Pancreas (tissue), 10 donors: Measurements from ENCODE around the gene TDRD7. TPM values are rescaled to one million over a fixed set of nuclear protein-coding genes. Genes with fewer than 3 reads are reported as not detected.

Experiments used
- ATAC-seq, 4 donors: fragments of 200-7000 bp; cut with Tn5 transposase; one replicate each; pipeline versions ENCODE4 v1.8.0 to v1.9.1; 2020; ENCODE audit warnings: mild to moderate bottlenecking in 4 of 4, moderate library complexity in 4 of 4
- DNase-seq, 6 donors: peaks; one replicate each; pipeline ENCODE4 v3.0.0-alpha.2; 2020
- FAIRE-seq: peaks from 2 replicates; lab custom pipeline; 2012; peaks lifted over from hg19 to GRCh38; lab: Jason Lieb, UNC
- H3K27ac ChIP-seq, 4 donors: fragments of 200-600 bp; sonication (generic); 1 replicate in 3 of 4; 2 replicates in 1 of 4; pipeline versions ENCODE4 v1.5.0 to v1.8.0; 2020
- H3K27me3 ChIP-seq, 4 donors: fragments of 200-600 bp; one replicate each; pipeline ENCODE4 v1.8.0; 2021
- H3K36me3 ChIP-seq, 3 donors: fragments of 200-600 bp; sonication (generic) in 1 of 3; one replicate each; pipeline versions ENCODE4 v1.5.0 to v1.8.0; 2020 to 2021
- H3K4me1 ChIP-seq, 3 donors: fragments of 200-600 bp; one replicate each; pipeline ENCODE4 v1.8.0; 2021
- H3K4me3 ChIP-seq, 4 donors: fragments of 200-600 bp; sonication (generic) in 2 of 4; one replicate each; pipeline versions ENCODE4 v1.5.0 to v1.8.0; 2020 to 2021
- H3K9me3 ChIP-seq, 4 donors: fragments of 200-600 bp; one replicate each; pipeline ENCODE4 v1.8.0; 2021
- CTCF ChIP-seq, 4 donors: fragments of 200-600 bp; sonication (generic) in 3 of 4; IDR thresholded peaks; one replicate each; pipeline versions ENCODE4 v1.5.0 to v1.8.0; 2021; ENCODE audit warnings: antibody characterized with exemption in 4 of 4
- WGBS, 2 donors: extraction: QIAGEN DNeasy Blood & Tissue Kit; methylation state at CpG; one replicate each; pipeline ENCODE4 v1.1.7; 2013; 5-methylcytosine and 5-hydroxymethylcytosine counted together
- intact Hi-C, 3 donors: fragments of 100-400 bp; cut with DNase I; formaldehyde crosslinking; loops; one replicate each; pipeline versions ENCODE4 v1.11.1 to v1.14.2; 2022
- polyA plus RNA-seq, 2 donors: library from polyadenylated mRNA; stranded (reverse); fragments of 200-250 nt; gene quantifications; one replicate each; pipeline ENCODE4 v1.2.3, GENCODE V29; 2013
- total RNA-seq, 6 donors: library from RNA; stranded (reverse); fragmentation: NEBNext Ultra II Directional in 4 of 6; extraction: Animal tissue kit (Norgen Biotek cat#: 25700) in 4 of 6; gene quantifications; one replicate each; pipeline versions ENCODE4 v1.2.1 to v1.2.4, GENCODE V29; 2021 to 2023
- donor health status: healthy with polysubstance abuse.
- donor health status: DM: no; HTN: no; CAD: no; lungs with moderate emphysema.
- donor health status: DM: no; HTN: no; CAD: no.
- donor health status: control.
- donor health status: control.
- donor health status: Bipolar disorder and iron deficiency.
- donor health status: DM: yes; HTN: yes; CAD: no.
- donor health status: DM: no; HTN: no; CAD: no.
- donor health status: DM: no; HTN: no; CAD: no.
- donor health status: DM: yes; HTN: yes; CAD: no.

The TDRD7 gene
- total and polyA plus RNA-seq, 8 donors = 3.4 to 9.5 (median 4.7) TPM

- no peaks in the 10 kb centered on the region for H3K4me1 ChIP-seq
- ATAC-seq = no peak
- no peak overlapping the region for H3K4me3 ChIP-seq
- no peaks in the 10 kb centered on the region for H3K9me3 ChIP-seq
- DNase-seq = peak in 1 of 6 donors; percentile 51
- H3K27me3 ChIP-seq = no peaks in the 10 kb centered on the region
- WGBS, 2 donors = 90 to 94% methylated on average over 3 of the region's 3 CpGs
- FAIRE-seq = no peak
- no peak overlapping the region for H3K27ac ChIP-seq
- intact Hi-C loops = no loop called here
- no peak for TF ChIP-seq CTCF (IDR thresholded peaks at IDR 0.05)
- no peaks in the 10 kb centered on the region for H3K36me3 ChIP-seq
Measured at GRCh38 chr9:97389249-97389648, 22.6 kb upstream of the TDRD7 start.

DNA sequence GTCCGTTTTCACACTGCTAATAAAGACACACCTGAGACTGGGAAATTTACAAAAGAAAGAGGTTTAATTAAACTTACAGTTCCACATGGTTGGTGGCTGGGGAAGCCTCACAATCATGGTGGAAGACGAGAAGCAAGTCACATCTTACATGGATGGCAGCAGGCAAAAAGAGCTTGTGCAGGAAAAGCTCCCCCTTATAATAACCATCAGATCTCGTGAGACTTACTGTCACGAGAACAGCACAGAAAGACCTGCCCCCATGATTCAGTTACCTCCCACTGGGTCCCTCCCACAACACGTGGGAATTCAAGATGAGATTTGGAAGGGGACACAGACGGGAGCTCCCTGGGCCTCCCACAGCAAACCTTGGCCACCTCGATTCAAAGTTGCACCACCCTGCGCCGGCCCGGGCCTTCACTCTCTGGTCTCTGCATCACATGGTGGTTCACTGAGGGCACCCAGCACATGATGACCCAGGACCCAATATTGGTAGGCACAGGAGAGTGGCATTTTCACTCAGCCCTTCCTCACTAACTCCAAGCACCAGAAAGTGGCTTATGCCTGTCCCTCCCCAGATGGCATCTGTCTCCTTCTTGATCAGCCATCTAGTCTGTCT lies 21.0 kb upstream of the TDRD7 start:
- DNase-seq (peak in 1 of 6 donors; percentile 20), ATAC-seq (no peak), FAIRE-seq (no peak)
- intact Hi-C loops = loop anchor here in 1 of 3 donors (10.0 kb wide), 1 partner anchor 536 kb away; the partner anchor contains the start of gene ZNF782
- Histone ChIP-seq H3K36me3 (no peaks in the 10 kb centered on the region), H3K9me3 (no peaks in the 10 kb centered on the region), H3K4me1 (no peaks in the 10 kb centered on the region), H3K27me3 (no peaks in the 10 kb centered on the region), H3K27ac (no peak overlapping the region), H3K4me3 (no peak overlapping the region)
- no peak for TF ChIP-seq CTCF (IDR thresholded peaks at IDR 0.05)
- WGBS, 2 donors = 85 to 87% methylated on average over 10 of the region's 10 CpGs

- DNase-seq (no peak), FAIRE-seq (no peak), ATAC-seq (no peak)
- intact Hi-C loops = loop anchor here in 1 of 3 donors (10.0 kb wide), 1 partner anchor 540 kb away; the partner anchor contains the start of gene ZNF782
- no peaks in the 10 kb centered on the region for H3K9me3 ChIP-seq
- H3K36me3 ChIP-seq = no peaks in the 10 kb centered on the region
- H3K27ac ChIP-seq = no peak overlapping the region
- no peak overlapping the region for H3K4me3 ChIP-seq
- TF ChIP-seq CTCF (IDR thresholded peaks at IDR 0.05) = no peak
- 72 to 75% methylated on average over 3 of the region's 3 CpGs for WGBS, 2 donors
- H3K27me3 ChIP-seq = no peaks in the 10 kb centered on the region
- no peaks in the 10 kb centered on the region for H3K4me1 ChIP-seq
Measured at GRCh38 chr9:97394881-97395280, 17.0 kb upstream of the TDRD7 start.

- DNase-seq (peak in 1 of 6 donors; percentile 18), FAIRE-seq (no peak), ATAC-seq (no peak)
- intact Hi-C loops = loop anchor here in 1 of 3 donors (10.0 kb wide), 1 partner anchor 541 kb away; the partner anchor contains the start of gene ZNF782
- 84 to 89% methylated on average over 5 of the region's 5 CpGs for WGBS, 2 donors
- TF ChIP-seq CTCF (IDR thresholded peaks at IDR 0.05) = no peak
- no peaks in the 10 kb centered on the region for H3K4me1 ChIP-seq
- H3K36me3 ChIP-seq = no peaks in the 10 kb centered on the region
- no peak overlapping the region for H3K27ac ChIP-seq
- no peaks in the 10 kb centered on the region for H3K9me3 ChIP-seq
- H3K4me3 ChIP-seq = no peak overlapping the region
- no peaks in the 10 kb centered on the region for H3K27me3 ChIP-seq
Measured at GRCh38 chr9:97395745-97396144, 16.2 kb upstream of the TDRD7 start.

- no peak for ATAC-seq
- no peaks in the 10 kb centered on the region for H3K4me1 ChIP-seq
- 73 to 83% methylated on average over 7 of the region's 7 CpGs for WGBS, 2 donors
- no peak overlapping the region for H3K4me3 ChIP-seq
- no peaks in the 10 kb centered on the region for H3K36me3 ChIP-seq
- peak in 1 of 6 donors; percentile 30 for DNase-seq
- H3K27ac ChIP-seq = no peak overlapping the region
- FAIRE-seq = no peak
- intact Hi-C loops = loop anchor here in 1 of 3 donors (10.0 kb wide), 1 partner anchor 541 kb away; the partner anchor contains the start of gene ZNF782
- no peak for TF ChIP-seq CTCF (IDR thresholded peaks at IDR 0.05)
- no peaks in the 10 kb centered on the region for H3K9me3 ChIP-seq
- H3K27me3 ChIP-seq = no peaks in the 10 kb centered on the region
Measured at GRCh38 chr9:97396256-97396655, 15.6 kb upstream of the TDRD7 start.
